A549 (cell line): ENCODE measurements around the gene ELN. TPM values are rescaled to one million over a fixed set of nuclear protein-coding genes. Genes with fewer than 3 reads are reported as not detected.

Experiments used
- ATAC-seq, 2 experiments: fragments of 200-7000 bp in 1 of 2; fragments of >200 bp in 1 of 2; cut with Nextera tagmentation in 1 of 2; cut with Tn5 transposase in 1 of 2; 3 replicates each; pipeline versions ENCODE4 v1.8.0 to v1.9.1; 2018 to 2020; ENCODE audit warnings: mild to moderate bottlenecking in 1 of 2, moderate library complexity in 1 of 2
- CTCF ChIA-PET: fragments of 300-600 bp; sonication (Branson Sonifier 250); formaldehyde crosslinking; extraction: SDS; loops from one replicate; lab custom pipeline; 2021; ENCODE audit warnings: antibody characterized with exemption, inconsistent platforms; lab: Yijun Ruan, JAX
- POLR2A ChIA-PET: fragments of 350-600 bp; formaldehyde crosslinking; extraction: SDS; loops from one replicate; lab custom pipeline; 2021; ENCODE audit warnings: antibody characterized with exemption, inconsistent platforms; lab: Yijun Ruan, JAX
- DNase-seq, 2 experiments: peaks; one replicate each; pipeline versions ENCODE4 v3.0.0 to v3.0.0-alpha.2; 2011 to 2016; ENCODE audit warnings: low read depth in 1 of 2, low spot score in 1 of 2
- FAIRE-seq: peaks from 2 replicates; lab custom pipeline; 2011; peaks lifted over from hg19 to GRCh38; lab: Jason Lieb, UNC
- H3K27ac ChIP-seq, 2 experiments: fragments of >200 bp; sonication (Bioruptor Twin); formaldehyde crosslinking; 3 replicates each; pipeline ENCODE4 v1.5.1; 2016 to 2017
- H3K4me1 ChIP-seq: fragments of >200 bp; sonication (Bioruptor Twin); formaldehyde crosslinking; 3 replicates; pipeline ENCODE4 v1.6.1; 2016
- H3K4me2 ChIP-seq: fragments of >200 bp; sonication (Bioruptor Twin); formaldehyde crosslinking; 3 replicates; pipeline ENCODE4 v1.6.1; 2016
- H3K4me3 ChIP-seq: fragments of >200 bp; sonication (Bioruptor Twin); formaldehyde crosslinking; 3 replicates; pipeline ENCODE4 v1.5.1; 2016
- H3K9me3 ChIP-seq: fragments of >200 bp; sonication (Bioruptor Twin); formaldehyde crosslinking; 3 replicates; pipeline ENCODE4 v1.6.1; 2016
- CBX8 ChIP-seq: fragments of 200-600 bp; sonication (generic); IDR thresholded peaks from 2 replicates; pipeline ENCODE4 v1.6.1; 2016
- CHD2 ChIP-seq: fragments of 150-350 bp; IDR thresholded peaks from 2 replicates; pipeline ENCODE4 v1.6.1; 2014; ENCODE audit warnings: low read length; ENCODE audit not compliant: partially characterized antibody
- EHMT2 ChIP-seq: fragments of 200-600 bp; sonication (generic); IDR thresholded peaks from 2 replicates; pipeline ENCODE4 v1.6.1; 2016; ENCODE audit warnings: antibody characterized with exemption, low read depth, mild to moderate bottlenecking, moderate library complexity
- ESRRA ChIP-seq: fragments of 150-350 bp; IDR thresholded peaks from 2 replicates; pipeline ENCODE4 v1.6.1; 2014; ENCODE audit warnings: mild to moderate bottlenecking, low read length, borderline replicate concordance
- FOXS1 ChIP-seq: fragments of 250-450 bp; sonication (Bioruptor Pico); IDR thresholded peaks from 2 replicates; pipeline ENCODE4 v1.5.0; 2020; ENCODE audit warnings: mild to moderate bottlenecking, moderate library complexity
- GATA3 ChIP-seq: IDR thresholded peaks from 2 replicates; pipeline ENCODE4 v1.6.1; 2012; ENCODE audit warnings: borderline replicate concordance
- HDAC2 ChIP-seq: fragments of 200-600 bp; sonication (generic); IDR thresholded peaks from 2 replicates; pipeline ENCODE4 v1.6.1; 2016
- HOXB5 ChIP-seq: fragments of 250-450 bp; sonication (Bioruptor Pico); IDR thresholded peaks from 2 replicates; pipeline ENCODE4 v1.5.0; 2020; ENCODE audit warnings: mild to moderate bottlenecking, moderate library complexity
- JUNB ChIP-seq: fragments of >200 bp; sonication (Bioruptor Twin); formaldehyde crosslinking; IDR thresholded peaks from 2 replicates; pipeline ENCODE4 v1.6.1; 2016
- KDM5A ChIP-seq: fragments of 200-600 bp; sonication (generic); IDR thresholded peaks from 2 replicates; pipeline ENCODE4 v1.6.1; 2016; ENCODE audit warnings: antibody characterized with exemption, mild to moderate bottlenecking
- MAFK ChIP-seq: fragments of 450-650 bp; IDR thresholded peaks from 2 replicates; pipeline ENCODE4 v1.6.1; 2014; ENCODE audit not compliant: partially characterized antibody
- MAZ ChIP-seq: fragments of 150-350 bp; IDR thresholded peaks from 2 replicates; pipeline ENCODE4 v1.6.1; 2014; ENCODE audit warnings: antibody characterized with exemption, low read depth, low read length, borderline replicate concordance
- NFE2L2 ChIP-seq: fragments of 150-350 bp; conservative IDR thresholded peaks from 2 replicates; pipeline ENCODE4 v1.6.1; 2014; ENCODE audit warnings: low read length
- NR3C1 ChIP-seq: fragments of >200 bp; sonication (Bioruptor Twin); formaldehyde crosslinking; IDR thresholded peaks from 3 replicates; pipeline ENCODE4 v1.6.1; 2017
- RCOR1 ChIP-seq: fragments of 150-350 bp; IDR thresholded peaks from 2 replicates; pipeline ENCODE4 v1.6.1; 2014; ENCODE audit warnings: antibody characterized with exemption, low read length, low read depth
- RNF2 ChIP-seq: fragments of 200-600 bp; sonication (generic); IDR thresholded peaks from 2 replicates; pipeline ENCODE4 v1.6.1; 2016; ENCODE audit warnings: low read depth, mild to moderate bottlenecking, antibody characterized with exemption, moderate library complexity, borderline replicate concordance
- SREBF2 ChIP-seq: fragments of 450-650 bp; IDR thresholded peaks from 2 replicates; pipeline ENCODE4 v1.6.1; 2014; ENCODE audit warnings: mild to moderate bottlenecking, moderate library complexity
- WGBS: methylation state at CpG from one replicate; pipeline ENCODE4 v1.1.6; 2017; ENCODE audit errors: missing lambda C conversion rate; 5-methylcytosine and 5-hydroxymethylcytosine counted together
- polyA plus RNA-seq, 4 experiments: library from polyadenylated mRNA; depleted of rRNA in 3 of 4; stranded (reverse); fragments of >200 nt; fragmentation: RNase III in 1 of 4; extraction: RNeasy Plus Mini Kit Qiagen cat#74134 plus additional on column Dnase treatment in 1 of 4; gene quantifications; 2 replicates in 3 of 4; 3 replicates in 1 of 4; pipeline ENCODE4 v1.2.3, GENCODE V29; 2011 to 2017
- TF ChIP-seq, protein P1 (sequence below): fragments of 250-450 bp; sonication (Bioruptor Pico); IDR thresholded peaks from 2 replicates; pipeline ENCODE4 v1.5.0; 2021; ENCODE audit warnings: mild to moderate bottlenecking, moderate library complexity, borderline replicate concordance
- TF ChIP-seq, protein P2 (sequence below): fragments of 150-350 bp; IDR thresholded peaks from 2 replicates; pipeline ENCODE4 v1.6.1; 2014; ENCODE audit warnings: low read depth, mild to moderate bottlenecking, low read length
- TF ChIP-seq, protein P3 (sequence below): fragments of 450-650 bp; IDR thresholded peaks from 2 replicates; pipeline ENCODE4 v1.6.1; 2014; ENCODE audit warnings: antibody characterized with exemption

Gene ELN
- polyA plus RNA-seq, 2 of the 4 experiments (the other 2 are of a cell fraction) = 0.09 to 0.16 TPM

DNA sequence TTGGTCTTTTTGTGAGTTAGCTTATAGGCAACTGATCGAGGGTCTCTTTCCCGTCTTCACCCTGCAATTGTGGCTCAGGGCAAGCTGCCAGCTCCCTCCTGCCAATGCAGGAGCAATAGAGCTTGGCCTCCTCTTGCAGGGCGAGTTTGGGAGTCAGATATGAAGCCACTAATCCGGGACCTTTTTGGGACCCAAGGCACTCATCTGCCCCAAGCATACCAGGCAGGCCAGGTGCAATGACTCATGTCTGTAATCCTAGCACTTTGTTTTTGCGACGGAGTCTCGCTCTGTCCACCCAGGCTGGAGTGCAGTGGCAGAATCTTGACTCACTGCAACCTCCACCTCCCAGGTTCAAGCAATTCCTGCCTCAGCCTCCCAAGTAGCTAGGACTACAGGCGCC is 76.7 kb downstream of the ELN start:
- ATAC-seq (no peak), FAIRE-seq (no peak), DNase-seq (no peak)
- H3K4me2 ChIP-seq = no peak overlapping the region
- no peaks in the 10 kb centered on the region for H3K4me1 ChIP-seq
- H3K27ac ChIP-seq = no peak overlapping the region
- TF ChIP-seq MAZ = no peak
- TF ChIP-seq FOXS1 (CRISPR knock-in tag) = no peak
- TF ChIP-seq HDAC2 = no peak
- no peak for TF ChIP-seq NR3C1
- no peak for TF ChIP-seq CHD2
- no peak for TF ChIP-seq CBX8
- no peak overlapping the region for H3K4me3 ChIP-seq
- H3K9me3 ChIP-seq = no peaks in the 10 kb centered on the region
- POLR2A ChIA-PET = no interaction called here
- CTCF ChIA-PET = interaction anchor here (0.6 to 2.5 kb wide), 5 partner anchors 8 to 296 kb away, joined by 3 to 9 read pairs (median 4); no protein-coding TSS in a partner anchor
- 83% methylated on average over 8 of the region's 8 CpGs for WGBS

DNA sequence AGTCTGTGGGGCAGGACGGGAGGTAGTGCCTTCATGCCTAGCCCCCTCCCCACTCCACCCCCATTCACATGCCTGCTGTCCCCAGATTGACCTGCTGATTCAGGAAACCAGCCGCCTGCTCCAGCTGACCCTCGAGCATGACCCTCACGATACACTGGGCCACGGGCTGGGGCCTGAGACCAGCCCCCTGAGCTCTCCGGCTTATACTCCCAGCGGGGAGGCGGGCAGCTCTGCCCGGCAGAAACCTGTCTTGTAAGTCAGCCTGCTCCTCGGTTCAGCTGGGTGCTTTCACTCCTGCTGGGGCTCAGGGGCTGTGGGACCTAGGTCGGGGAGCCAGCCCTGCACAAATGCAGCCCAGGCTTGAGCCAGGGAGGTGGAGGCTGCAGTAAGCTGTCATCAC is 78.0 kb downstream of the ELN start:
- CTCF ChIA-PET = interaction anchor here (1.0 to 1.4 kb wide), 3 partner anchors 9 to 295 kb away, joined by 3 to 5 read pairs (median 4); no protein-coding TSS in a partner anchor
- Histone ChIP-seq H3K4me2 (no peak overlapping the region), H3K27ac (no peak overlapping the region), H3K4me1 (no peaks in the 10 kb centered on the region), H3K4me3 (no peak overlapping the region), H3K9me3 (no peaks in the 10 kb centered on the region)
- ATAC-seq (no peak), FAIRE-seq (no peak), DNase-seq (no peak)
- TF ChIP-seq NR3C1 = no peak
- TF ChIP-seq, protein P1, sequence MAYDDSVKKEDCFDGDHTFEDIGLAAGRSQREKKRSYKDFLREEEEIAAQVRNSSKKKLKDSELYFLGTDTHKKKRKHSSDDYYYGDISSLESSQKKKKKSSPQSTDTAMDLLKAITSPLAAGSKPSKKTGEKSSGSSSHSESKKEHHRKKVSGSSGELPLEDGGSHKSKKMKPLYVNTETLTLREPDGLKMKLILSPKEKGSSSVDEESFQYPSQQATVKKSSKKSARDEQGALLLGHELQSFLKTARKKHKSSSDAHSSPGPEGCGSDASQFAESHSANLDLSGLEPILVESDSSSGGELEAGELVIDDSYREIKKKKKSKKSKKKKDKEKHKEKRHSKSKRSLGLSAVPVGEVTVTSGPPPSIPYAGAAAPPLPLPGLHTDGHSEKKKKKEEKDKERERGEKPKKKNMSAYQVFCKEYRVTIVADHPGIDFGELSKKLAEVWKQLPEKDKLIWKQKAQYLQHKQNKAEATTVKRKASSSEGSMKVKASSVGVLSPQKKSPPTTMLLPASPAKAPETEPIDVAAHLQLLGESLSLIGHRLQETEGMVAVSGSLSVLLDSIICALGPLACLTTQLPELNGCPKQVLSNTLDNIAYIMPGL (CRISPR knock-in tag) = no peak
- TF ChIP-seq CBX8 = no peak
- POLR2A ChIA-PET = no interaction called here
- 89% methylated on average over 4 of the region's 11 CpGs for WGBS

DNA sequence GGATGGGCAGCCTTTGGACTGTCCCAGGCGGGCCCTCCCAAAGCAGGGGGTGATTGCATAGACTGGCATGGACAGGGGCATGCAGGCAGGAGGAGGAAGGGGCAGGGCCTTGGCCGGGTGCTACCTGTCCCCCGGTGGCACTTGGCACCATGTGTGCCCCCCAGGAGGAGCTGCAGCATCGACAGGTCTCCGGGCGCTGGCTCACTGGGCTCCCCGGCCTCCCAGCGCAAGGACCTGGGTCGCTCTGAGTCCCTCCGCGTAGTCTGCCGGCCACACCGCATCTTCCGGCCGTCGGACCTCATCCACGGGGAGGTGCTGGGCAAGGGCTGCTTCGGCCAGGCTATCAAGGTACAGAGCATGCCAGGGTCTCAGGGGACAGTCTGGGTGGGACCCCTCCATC is 78.9 kb downstream of the ELN start:
- CTCF ChIA-PET = interaction anchor here (1.0 to 1.4 kb wide), 2 partner anchors 10 to 294 kb away, joined by 3 to 5 read pairs; no protein-coding TSS in a partner anchor
- H3K4me1 ChIP-seq = no peaks in the 10 kb centered on the region
- POLR2A ChIA-PET = interaction anchor here (0.6 kb wide), 1 partner anchor 10 kb away, joined by 3 read pairs; no protein-coding TSS in a partner anchor

More for the DNA sequence above, 78.9 kb downstream of the ELN start:
- H3K9me3 ChIP-seq = no peaks in the 10 kb centered on the region
- H3K4me2 ChIP-seq = no peak overlapping the region
- ATAC-seq (no peak; a peak in 1 of 6 replicates), FAIRE-seq (no peak), DNase-seq (no peak)
- WGBS = 95% methylated on average over 11 of the region's 18 CpGs
- TF ChIP-seq NFE2L2 (no peak), RNF2 (no peak), MAFK (no peak), KDM5A (no peak), SREBF2 (no peak), HOXB5 (no peak), CHD2 (no peak), ESRRA (no peak), GATA3 (no peak), JUNB (no peak), RCOR1 (no peak), EHMT2 (no peak), FOXS1 (CRISPR knock-in tag) (no peak)
- TF ChIP-seq, protein P2, sequence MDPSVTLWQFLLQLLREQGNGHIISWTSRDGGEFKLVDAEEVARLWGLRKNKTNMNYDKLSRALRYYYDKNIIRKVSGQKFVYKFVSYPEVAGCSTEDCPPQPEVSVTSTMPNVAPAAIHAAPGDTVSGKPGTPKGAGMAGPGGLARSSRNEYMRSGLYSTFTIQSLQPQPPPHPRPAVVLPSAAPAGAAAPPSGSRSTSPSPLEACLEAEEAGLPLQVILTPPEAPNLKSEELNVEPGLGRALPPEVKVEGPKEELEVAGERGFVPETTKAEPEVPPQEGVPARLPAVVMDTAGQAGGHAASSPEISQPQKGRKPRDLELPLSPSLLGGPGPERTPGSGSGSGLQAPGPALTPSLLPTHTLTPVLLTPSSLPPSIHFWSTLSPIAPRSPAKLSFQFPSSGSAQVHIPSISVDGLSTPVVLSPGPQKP = no peak
- TF ChIP-seq, protein P1 (CRISPR knock-in tag) = no peak
- TF ChIP-seq, protein P3, sequence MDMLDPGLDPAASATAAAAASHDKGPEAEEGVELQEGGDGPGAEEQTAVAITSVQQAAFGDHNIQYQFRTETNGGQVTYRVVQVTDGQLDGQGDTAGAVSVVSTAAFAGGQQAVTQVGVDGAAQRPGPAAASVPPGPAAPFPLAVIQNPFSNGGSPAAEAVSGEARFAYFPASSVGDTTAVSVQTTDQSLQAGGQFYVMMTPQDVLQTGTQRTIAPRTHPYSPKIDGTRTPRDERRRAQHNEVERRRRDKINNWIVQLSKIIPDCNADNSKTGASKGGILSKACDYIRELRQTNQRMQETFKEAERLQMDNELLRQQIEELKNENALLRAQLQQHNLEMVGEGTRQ = no peak
- H3K4me3 ChIP-seq = no peak overlapping the region
- no peak overlapping the region for H3K27ac ChIP-seq
